ENCODE measurements around the gene TNS3. TPM values are rescaled to one million over a fixed set of nuclear protein-coding genes. Genes with fewer than 3 reads are reported as not detected.
"Not testable (repeated sequence)": the region's sequence is repeated elsewhere in the genome, so short reads cannot be mapped to it uniquely, and the experiment has no call there.

Gene TNS3
- polyA plus RNA-seq, 1 donor from 2014 or later: 12.5 TPM

DNA sequence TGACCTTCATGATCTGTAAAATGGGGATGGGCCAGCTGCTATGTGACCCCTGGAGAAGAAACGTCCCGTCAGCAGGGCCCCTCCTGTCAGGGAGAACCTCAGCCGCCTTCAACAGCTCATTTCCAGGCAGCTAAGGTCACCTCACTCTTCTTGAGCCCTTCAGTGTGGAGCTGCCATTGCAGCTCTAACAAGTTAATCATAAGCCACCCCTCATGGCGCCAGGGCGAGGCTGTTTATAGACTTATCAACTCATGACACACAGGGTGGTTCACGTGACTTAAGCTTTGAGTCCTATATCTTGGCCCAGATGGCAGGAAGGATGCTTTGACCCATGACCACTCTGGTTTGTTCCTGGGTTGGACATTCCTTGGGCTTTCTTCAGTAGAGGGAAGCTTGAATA is 315.1 kb downstream of the TNS3 start:
- Mint-ChIP-seq H3K4me3 (no peak overlapping the region), H3K27me3 (peaks cover 3% of the 10 kb centered on the region), H3K27ac (no peak overlapping the region), H3K4me1 (peaks cover 0 to 4% (median 0%) of the 10 kb centered on the region in 3 donors), H3K9me3 (peaks cover 2 to 12% (median 2%) of the 10 kb centered on the region in 3 donors), H3K36me3 (no peaks in the 10 kb centered on the region)

DNA sequence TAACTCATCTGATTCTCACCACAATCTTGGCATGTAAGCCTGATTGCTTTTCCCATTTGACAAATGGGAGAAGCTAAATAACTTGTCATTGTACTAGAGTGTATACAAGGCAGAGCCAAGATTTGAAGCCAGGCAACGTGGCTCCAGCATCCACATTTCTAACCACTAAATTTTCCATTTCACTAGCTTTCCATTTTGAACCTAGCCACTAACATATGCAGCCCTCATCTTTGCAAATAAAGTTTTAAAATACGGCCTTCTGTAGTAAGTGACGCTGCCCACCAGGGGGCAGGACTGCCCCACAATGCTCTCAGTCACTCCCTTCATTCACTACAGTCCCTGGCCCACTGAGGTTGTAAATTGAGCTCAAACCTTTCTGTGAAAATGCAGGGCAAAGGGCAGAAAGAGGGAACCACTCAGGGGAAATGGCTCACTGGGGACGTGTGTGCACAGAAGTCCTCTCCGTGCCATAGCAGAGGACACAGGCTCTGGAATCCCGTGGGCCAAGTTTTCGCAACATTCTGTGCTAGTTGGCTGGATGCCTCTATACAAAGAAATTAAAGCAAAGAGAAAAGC is 315.7 kb downstream of the TNS3 start:
- Mint-ChIP-seq H3K27me3 (peaks cover 3% of the 10 kb centered on the region), H3K9me3 (peaks cover 0 to 8% (median 3%) of the 10 kb centered on the region in 3 donors), H3K4me3 (no peak overlapping the region), H3K4me1 (peaks cover 0 to 4% (median 0%) of the 10 kb centered on the region in 3 donors), H3K27ac (no peak overlapping the region), H3K36me3 (no peaks in the 10 kb centered on the region)

GRCh38 chr7:47265621-47266020 is 316.3 kb downstream of the TNS3 start:
- peaks cover 3% of the 10 kb centered on the region for H3K27me3 Mint-ChIP-seq
- H3K4me3 Mint-ChIP-seq: no peak overlapping the region
- peaks cover 0 to 8% (median 3%) of the 10 kb centered on the region in 3 donors for H3K9me3 Mint-ChIP-seq
- peaks cover 0 to 4% (median 0%) of the 10 kb centered on the region in 3 donors for H3K4me1 Mint-ChIP-seq
- H3K27ac Mint-ChIP-seq: no peak overlapping the region
- no peaks in the 10 kb centered on the region for H3K36me3 Mint-ChIP-seq

GRCh38 chr7:47264021-47264651 is 317.8 kb downstream of the TNS3 start:
- Mint-ChIP-seq H3K27me3 (peaks cover 6% of the 10 kb centered on the region), H3K4me1 (peaks cover 0 to 4% (median 0%) of the 10 kb centered on the region in 3 donors), H3K27ac (peak overlapping the region in 1 of 3 donors; percentile 6), H3K4me3 (no peak overlapping the region), H3K36me3 (no peaks in the 10 kb centered on the region), H3K9me3 (peaks cover 0 to 8% (median 3%) of the 10 kb centered on the region in 3 donors)

GRCh38 chr7:47262881-47263280 is 319.0 kb downstream of the TNS3 start:
- peaks cover 0 to 5% (median 3%) of the 10 kb centered on the region in 3 donors for H3K9me3 Mint-ChIP-seq
- no peak overlapping the region for H3K4me3 Mint-ChIP-seq
- H3K27me3 Mint-ChIP-seq: peaks cover 6% of the 10 kb centered on the region
- H3K27ac Mint-ChIP-seq: peak overlapping the region in 1 of 3 donors; percentile 47
- no peaks in the 10 kb centered on the region for H3K36me3 Mint-ChIP-seq
- peaks cover 0 to 4% (median 0%) of the 10 kb centered on the region in 3 donors for H3K4me1 Mint-ChIP-seq

- not testable (repeated sequence) for H3K27me3 Mint-ChIP-seq, H3K27ac Mint-ChIP-seq, H3K9me3 Mint-ChIP-seq, H3K36me3 Mint-ChIP-seq, H3K4me3 Mint-ChIP-seq, H3K4me1 Mint-ChIP-seq
Observed at GRCh38 chr7:47262160-47262559, 319.8 kb downstream of the TNS3 start.

DNA sequence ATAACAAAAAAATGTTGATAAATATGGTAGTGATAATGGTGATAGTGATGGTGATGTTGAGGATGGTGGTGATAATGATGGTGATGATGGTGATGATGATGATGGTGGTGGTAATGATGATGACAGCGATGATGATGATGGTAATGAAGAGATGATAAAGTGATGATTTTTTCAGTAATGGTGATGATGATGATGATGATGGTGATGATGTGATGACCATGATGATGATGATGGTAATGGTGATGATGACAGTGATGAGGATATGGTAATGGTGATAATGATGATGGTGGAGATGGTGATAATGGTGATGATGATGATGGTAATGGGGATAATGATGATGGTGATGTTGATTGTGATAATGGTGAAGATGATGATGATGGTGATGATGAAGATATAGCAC is 321.6 kb downstream of the TNS3 start:
- H3K27ac Mint-ChIP-seq: no peak overlapping the region
- H3K4me3 Mint-ChIP-seq: no peak overlapping the region
- peaks cover 5 to 7% (median 7%) of the 10 kb centered on the region in 3 donors for H3K4me1 Mint-ChIP-seq
- H3K9me3 Mint-ChIP-seq: peaks cover 0 to 4% (median 3%) of the 10 kb centered on the region in 3 donors
- H3K36me3 Mint-ChIP-seq: no peaks in the 10 kb centered on the region
- peaks cover 6% of the 10 kb centered on the region for H3K27me3 Mint-ChIP-seq

DNA sequence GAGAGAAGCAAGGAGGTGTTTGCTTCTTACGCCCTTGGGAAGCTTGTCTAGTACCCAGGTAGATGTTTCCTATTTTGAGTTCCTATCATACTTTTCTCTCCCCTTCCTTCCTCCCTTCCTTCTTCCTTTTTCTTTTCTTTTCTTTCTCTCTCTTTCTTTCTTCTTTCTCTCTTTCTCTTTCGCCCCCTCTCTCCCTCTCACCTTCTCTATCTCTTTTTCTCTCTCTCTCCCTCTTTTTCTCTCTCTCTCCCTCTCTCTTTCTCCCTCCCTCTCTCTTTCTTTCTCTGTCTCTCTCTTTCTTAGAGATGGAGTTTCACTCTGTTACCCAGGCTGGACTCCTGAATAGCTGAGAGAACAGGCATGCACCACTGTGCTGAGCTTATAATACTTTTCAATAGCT is 322.2 kb downstream of the TNS3 start:
- peaks cover 6% of the 10 kb centered on the region for H3K27me3 Mint-ChIP-seq
- H3K27ac Mint-ChIP-seq: no peak overlapping the region
- no peaks in the 10 kb centered on the region for H3K36me3 Mint-ChIP-seq
- no peak overlapping the region for H3K4me3 Mint-ChIP-seq
- peaks cover 0 to 4% (median 3%) of the 10 kb centered on the region in 3 donors for H3K9me3 Mint-ChIP-seq
- peaks cover 7 to 12% (median 8%) of the 10 kb centered on the region in 3 donors for H3K4me1 Mint-ChIP-seq

DNA sequence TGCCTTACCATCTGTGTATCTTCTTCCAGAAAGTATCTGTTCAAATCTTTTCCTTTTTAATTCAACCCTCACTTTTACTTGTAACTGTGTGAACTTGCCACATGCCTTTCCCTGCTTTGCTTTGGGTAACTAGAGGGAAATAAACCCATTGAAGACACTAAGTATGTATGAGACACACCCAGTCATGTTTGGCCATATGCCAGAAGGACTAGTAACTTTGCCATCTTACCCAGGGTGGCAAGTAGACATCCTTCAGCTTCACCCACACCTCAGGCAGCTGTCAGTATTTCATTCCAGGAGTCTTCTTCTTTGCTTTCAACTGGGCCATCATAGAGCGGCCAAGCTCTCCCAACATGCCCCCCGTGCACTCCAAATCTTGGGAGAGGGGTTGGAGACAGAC is 323.1 kb downstream of the TNS3 start:
- Mint-ChIP-seq H3K36me3 (no peaks in the 10 kb centered on the region), H3K4me3 (no peak overlapping the region), H3K27ac (no peak overlapping the region), H3K4me1 (peaks cover 9 to 14% (median 11%) of the 10 kb centered on the region in 3 donors), H3K9me3 (peaks cover 0 to 4% (median 3%) of the 10 kb centered on the region in 3 donors), H3K27me3 (peaks cover 6% of the 10 kb centered on the region)

DNA sequence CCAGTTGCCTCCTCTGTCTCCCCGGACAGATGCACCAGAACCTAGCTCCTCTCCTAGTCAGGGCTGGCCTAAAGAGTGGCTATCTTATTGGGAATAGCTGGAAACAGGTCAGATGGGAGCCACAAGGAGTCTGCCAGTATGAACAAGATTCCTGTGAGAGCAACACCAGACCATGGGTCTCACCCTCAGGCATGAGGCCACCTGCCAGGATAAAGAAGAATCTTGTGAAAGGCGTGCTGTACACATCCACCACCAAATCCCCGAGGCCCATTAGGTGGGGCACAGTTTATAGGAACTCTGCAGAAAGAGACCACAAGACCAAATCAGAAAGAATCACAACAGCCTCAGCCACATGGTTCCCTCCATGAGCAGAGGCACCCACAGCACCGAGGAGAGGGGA is 325.9 kb downstream of the TNS3 start:
- no peak overlapping the region for H3K27ac Mint-ChIP-seq
- peaks cover 3% of the 10 kb centered on the region for H3K27me3 Mint-ChIP-seq
- H3K4me1 Mint-ChIP-seq: peaks cover 9 to 14% (median 11%) of the 10 kb centered on the region in 3 donors
- no peaks in the 10 kb centered on the region for H3K36me3 Mint-ChIP-seq
- peak overlapping the region in 2 of 4 donors; percentile 31 to 83 for H3K4me3 Mint-ChIP-seq
- H3K9me3 Mint-ChIP-seq: peaks cover 0 to 5% (median 3%) of the 10 kb centered on the region in 3 donors

- H3K4me1 Mint-ChIP-seq: peaks cover 9 to 14% (median 11%) of the 10 kb centered on the region in 3 donors
- H3K36me3 Mint-ChIP-seq: no peaks in the 10 kb centered on the region
- H3K4me3 Mint-ChIP-seq: peak overlapping the region in 3 of 4 donors; percentile 31 to 83 (median 44)
- peaks cover 0 to 5% (median 3%) of the 10 kb centered on the region in 3 donors for H3K9me3 Mint-ChIP-seq
- H3K27ac Mint-ChIP-seq: no peak overlapping the region
- H3K27me3 Mint-ChIP-seq: peaks cover 3% of the 10 kb centered on the region
Observed at GRCh38 chr7:47255441-47255840, 326.5 kb downstream of the TNS3 start.

DNA sequence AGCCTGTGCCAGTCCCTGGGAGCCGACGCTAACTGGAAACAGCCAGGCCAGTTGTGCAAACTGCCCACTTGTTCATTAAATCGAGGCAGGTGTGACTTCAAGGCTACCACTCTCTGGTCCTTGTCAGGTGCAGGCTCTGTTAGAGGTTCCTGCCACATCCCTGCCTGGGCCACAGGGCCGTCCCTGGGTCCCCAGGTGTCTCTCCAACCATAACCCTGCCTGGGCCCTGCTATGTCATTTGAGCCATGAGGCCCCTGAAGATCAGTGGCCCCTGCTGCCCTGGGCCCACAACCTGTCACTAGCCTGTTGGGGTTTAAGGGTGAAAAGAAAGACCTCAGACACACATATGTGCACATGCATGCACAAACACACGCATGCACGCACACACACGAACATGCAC is 326.9 kb downstream of the TNS3 start:
- Mint-ChIP-seq H3K4me1 (peaks cover 9 to 14% (median 11%) of the 10 kb centered on the region in 3 donors), H3K27ac (no peak overlapping the region)

GRCh38 chr7:47254081-47254977 is 327.6 kb downstream of the TNS3 start:
- peak overlapping the region; percentile 80 to 92 (median 87) for H3K4me3 Mint-ChIP-seq
- peak overlapping the region in 2 of 3 donors; percentile 33 to 40 for H3K27ac Mint-ChIP-seq
- H3K9me3 Mint-ChIP-seq: peaks cover 0 to 5% (median 5%) of the 10 kb centered on the region in 3 donors
- peaks cover 9 to 14% (median 11%) of the 10 kb centered on the region in 3 donors for H3K4me1 Mint-ChIP-seq
- no peaks in the 10 kb centered on the region for H3K36me3 Mint-ChIP-seq
- H3K27me3 Mint-ChIP-seq: no peaks in the 10 kb centered on the region

More for the DNA sequence above, 326.9 kb downstream of the TNS3 start:
- no peaks in the 10 kb centered on the region for H3K36me3 Mint-ChIP-seq
- peak overlapping the region; percentile 80 to 92 (median 86) for H3K4me3 Mint-ChIP-seq
- peaks cover 0 to 5% (median 3%) of the 10 kb centered on the region in 3 donors for H3K9me3 Mint-ChIP-seq
- H3K27me3 Mint-ChIP-seq: no peaks in the 10 kb centered on the region

DNA sequence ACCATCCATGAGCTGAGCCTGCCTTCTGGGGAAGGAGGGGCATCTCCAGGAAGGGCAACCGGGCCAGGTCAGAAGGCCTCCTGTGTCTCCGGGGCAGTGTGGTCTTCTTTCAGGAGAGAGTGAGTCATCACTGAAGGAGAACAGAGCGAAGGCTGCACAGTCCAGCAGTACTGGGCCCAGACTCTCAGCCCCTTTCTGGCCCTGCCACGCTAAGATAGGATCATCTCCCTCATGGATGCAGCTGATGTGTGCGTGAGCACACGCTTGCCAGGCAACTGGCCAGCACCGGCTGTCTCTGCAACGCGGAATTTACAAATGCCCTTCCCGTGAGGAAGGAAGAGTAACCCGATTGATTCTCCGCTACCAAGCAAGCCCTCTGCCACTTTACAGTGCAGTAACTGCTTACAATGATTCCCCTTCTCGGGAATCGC is 328.2 kb downstream of the TNS3 start:
- peak overlapping the region; percentile 14 to 55 (median 33) for H3K27ac Mint-ChIP-seq
- peaks cover 0 to 5% (median 5%) of the 10 kb centered on the region in 3 donors for H3K9me3 Mint-ChIP-seq
- H3K4me1 Mint-ChIP-seq: peaks cover 9 to 14% (median 11%) of the 10 kb centered on the region in 3 donors
- peak overlapping the region; percentile 71 to 91 (median 79) for H3K4me3 Mint-ChIP-seq
- no peaks in the 10 kb centered on the region for H3K27me3 Mint-ChIP-seq
- H3K36me3 Mint-ChIP-seq: no peaks in the 10 kb centered on the region

DNA sequence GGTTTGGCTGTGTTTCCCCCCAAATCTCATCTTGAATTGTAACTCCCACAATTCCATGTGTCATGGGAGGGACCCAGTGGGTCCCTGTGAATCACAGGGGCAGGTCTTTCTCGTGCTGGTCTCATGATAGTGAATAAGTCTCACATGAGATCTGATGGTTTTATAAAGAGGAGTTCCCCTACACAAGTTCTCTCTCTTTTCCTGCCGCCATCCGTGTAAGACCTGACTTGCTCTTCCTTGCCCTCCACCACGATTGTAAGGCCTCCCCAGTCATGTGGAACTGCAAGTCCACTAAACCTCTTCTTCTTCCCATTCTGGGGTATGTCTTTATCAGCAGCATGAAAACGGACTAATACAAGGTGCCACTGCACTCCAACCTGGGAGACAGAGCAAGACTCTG is 329.2 kb downstream of the TNS3 start:
- Mint-ChIP-seq H3K4me3 (no peak overlapping the region), H3K27ac (peak overlapping the region in 1 of 3 donors; percentile 71), H3K4me1 (peaks cover 9 to 14% (median 11%) of the 10 kb centered on the region in 3 donors), H3K36me3 (no peaks in the 10 kb centered on the region), H3K27me3 (no peaks in the 10 kb centered on the region), H3K9me3 (peaks cover 0 to 5% (median 5%) of the 10 kb centered on the region in 3 donors)

Measured in IgD-negative memory B cell (primary cell).